H1 (cell line): Measurements from ENCODE around the gene ARHGAP5. TPM values are rescaled to one million over a fixed set of nuclear protein-coding genes. Genes with fewer than 3 reads are reported as not detected.

ENCODE experiments used
- CTCF ChIA-PET: fragments of 300-600 bp; sonication (Branson Sonifier 250); formaldehyde crosslinking; loops from one replicate; lab custom pipeline; 2021; ENCODE audit not compliant: partially characterized antibody; lab: Charles Lee
- POLR2A ChIA-PET: fragments of 300-600 bp; sonication (Branson Sonifier 250); formaldehyde crosslinking; loops from one replicate; lab custom pipeline; 2021; ENCODE audit warnings: inconsistent platforms; ENCODE audit not compliant: partially characterized antibody; lab: Charles Lee
- DNase-seq, 2 experiments: peaks; one replicate each; pipeline versions ENCODE4 v3.0.0 to v3.0.0-alpha.2; 2010 to 2022; ENCODE audit warnings: low spot score in 2 of 2, low read depth in 1 of 2, mixed read lengths in 1 of 2
- FAIRE-seq: peaks from 2 replicates; lab custom pipeline; 2011; peaks lifted over from hg19 to GRCh38; lab: Jason Lieb, UNC
- H2AFZ ChIP-seq: 2 replicates; pipeline ENCODE4 v1.8.1; 2012; ENCODE audit warnings: low read length, inconsistent platforms
- H2AK5ac ChIP-seq: 2 replicates; pipeline ENCODE4 v1.6.1; 2013; ENCODE audit warnings: low read depth, low read length
- H2BK120ac ChIP-seq: replicated peaks from 2 replicates; pipeline ENCODE3; 2013; ENCODE audit warnings: low read depth, low read length, inconsistent platforms
- H2BK12ac ChIP-seq: 2 replicates; pipeline ENCODE4 v1.6.1; 2013; ENCODE audit warnings: low read depth, low read length
- H2BK15ac ChIP-seq: 2 replicates; pipeline ENCODE4 v1.6.1; 2013; ENCODE audit warnings: low read length
- H2BK20ac ChIP-seq: 2 replicates; pipeline ENCODE4 v1.6.1; 2013; ENCODE audit warnings: low read length
- H2BK5ac ChIP-seq: 2 replicates; pipeline ENCODE4 v1.6.1; 2013; ENCODE audit warnings: low read depth, low read length
- H3K14ac ChIP-seq: 2 replicates; pipeline ENCODE4 v1.6.1; 2013; ENCODE audit warnings: inconsistent platforms; ENCODE audit not compliant: insufficient read length
- H3K18ac ChIP-seq: 2 replicates; pipeline ENCODE4 v1.6.1; 2013; ENCODE audit warnings: low read length; ENCODE audit errors: extremely low read depth
- H3K23ac ChIP-seq: 2 replicates; pipeline ENCODE4 v1.6.1; 2013; ENCODE audit warnings: inconsistent platforms; ENCODE audit not compliant: insufficient read length
- H3K23me2 ChIP-seq: 2 replicates; pipeline ENCODE4 v1.6.1; 2013; ENCODE audit warnings: low read depth, low read length
- H3K27ac ChIP-seq: 2 replicates; pipeline ENCODE4 v1.6.1; 2011; ENCODE audit warnings: low read depth, low read length, inconsistent platforms
- H3K27me3 ChIP-seq, 4 experiments: replicated peaks in 1 of 4; 1 replicate in 1 of 4; 2 replicates in 3 of 4; pipeline versions ENCODE4 v1.6.1 to v1.8.1; 2011 to 2013; ENCODE audit warnings: low read length in 3 of 4, mild to moderate bottlenecking in 3 of 4, inconsistent platforms in 2 of 4, mixed read lengths in 2 of 4, moderate library complexity in 1 of 4; ENCODE audit not compliant: control insufficient read depth in 3 of 4, insufficient read depth in 3 of 4; ENCODE audit errors: extremely low read depth in 1 of 4
- H3K36me3 ChIP-seq, 4 experiments: 2 replicates each; pipeline versions ENCODE4 v1.6.1 to v1.8.1; 2011 to 2013; ENCODE audit warnings: mild to moderate bottlenecking in 4 of 4, low read length in 3 of 4, moderate library complexity in 2 of 4, control low read depth in 1 of 4, inconsistent platforms in 1 of 4; ENCODE audit not compliant: insufficient read depth in 4 of 4, control insufficient read depth in 2 of 4
- H3K4ac ChIP-seq: replicated peaks from 2 replicates; pipeline ENCODE3; 2013; ENCODE audit warnings: low read length, low read depth, mixed read lengths, inconsistent platforms; ENCODE audit not compliant: insufficient read length
- H3K4me1 ChIP-seq, 4 experiments: replicated peaks in 1 of 4; 1 replicate in 1 of 4; 2 replicates in 3 of 4; pipeline versions ENCODE4 v1.6.1 to v1.8.1; 2011 to 2013; ENCODE audit warnings: low read length in 3 of 4, inconsistent platforms in 2 of 4, mixed read lengths in 1 of 4; ENCODE audit not compliant: insufficient read depth in 4 of 4, control insufficient read depth in 3 of 4
- H3K4me2 ChIP-seq, 2 experiments: 2 replicates each; pipeline versions ENCODE4 v1.6.1 to v1.8.1; 2011 to 2013; ENCODE audit warnings: low read depth in 2 of 2, low read length in 2 of 2, control low read depth in 1 of 2, inconsistent platforms in 1 of 2, mild to moderate bottlenecking in 1 of 2; ENCODE audit not compliant: insufficient read depth in 1 of 2
- H3K4me3 ChIP-seq, 4 experiments: fragments of 200-600, 300-600 bp in 1 of 4; sonication (generic), shearing (Covaris generic), sonication (Bioruptor Twin) in 1 of 4; 2 replicates each; pipeline versions ENCODE4 v1.5.1 to v1.8.1; 2011 to 2016; ENCODE audit warnings: low read length in 4 of 4, low read depth in 3 of 4, control low read depth in 2 of 4, inconsistent platforms in 2 of 4, mild to moderate bottlenecking in 2 of 4, mixed read lengths in 1 of 4, moderate library complexity in 1 of 4; ENCODE audit not compliant: insufficient read depth in 2 of 4; ENCODE audit errors: extremely low read depth in 1 of 4
- H3K56ac ChIP-seq: replicated peaks from 2 replicates; pipeline ENCODE3; 2013; ENCODE audit warnings: low read depth, mild to moderate bottlenecking, mixed read lengths, low read length, inconsistent platforms; ENCODE audit not compliant: insufficient read length
- H3K79me1 ChIP-seq: 2 replicates; pipeline ENCODE4 v1.6.1; 2013; ENCODE audit warnings: low read depth, low read length, control low read depth
- H3K79me2 ChIP-seq, 2 experiments: 2 replicates each; pipeline versions ENCODE4 v1.6.1 to v1.8.1; 2012 to 2013; ENCODE audit warnings: low read length in 2 of 2, mild to moderate bottlenecking in 2 of 2, inconsistent platforms in 1 of 2; ENCODE audit not compliant: insufficient read depth in 2 of 2, control insufficient read depth in 1 of 2
- H3K9ac ChIP-seq, 4 experiments: replicated peaks in 1 of 4; 1 replicate in 1 of 4; 2 replicates in 3 of 4; pipeline versions ENCODE4 v1.6.1 to v1.8.1; 2011 to 2013; ENCODE audit warnings: low read depth in 3 of 4, low read length in 3 of 4, control low read depth in 2 of 4, mild to moderate bottlenecking in 2 of 4, moderate library complexity in 2 of 4, inconsistent platforms in 1 of 4; ENCODE audit errors: extremely low read depth in 1 of 4
- H3K9me3 ChIP-seq, 2 experiments: 2 replicates each; pipeline versions ENCODE4 v1.6.1 to v1.8.1; 2012 to 2013; ENCODE audit warnings: mild to moderate bottlenecking in 2 of 2, moderate library complexity in 2 of 2, control low read depth in 1 of 2, inconsistent platforms in 1 of 2, low read depth in 1 of 2, low read length in 1 of 2, mixed read lengths in 1 of 2; ENCODE audit not compliant: insufficient read depth in 2 of 2
- H4K20me1 ChIP-seq, 2 experiments: replicated peaks in 1 of 2; 2 replicates each; pipeline versions ENCODE3 to v1.8.1; 2011 to 2013; ENCODE audit warnings: inconsistent platforms in 2 of 2, low read length in 2 of 2, mild to moderate bottlenecking in 1 of 2; ENCODE audit not compliant: insufficient read depth in 2 of 2, control insufficient read depth in 1 of 2
- H4K5ac ChIP-seq: 2 replicates; pipeline ENCODE4 v1.6.1; 2013; ENCODE audit warnings: low read length, low read depth, mixed read lengths, inconsistent platforms; ENCODE audit not compliant: insufficient read length
- H4K8ac ChIP-seq: 2 replicates; pipeline ENCODE4 v1.8.0; 2013; ENCODE audit warnings: mild to moderate bottlenecking, moderate library complexity, low read length, inconsistent platforms; ENCODE audit not compliant: insufficient read depth; ENCODE audit errors: extremely low read depth
- H4K91ac ChIP-seq: replicated peaks from 2 replicates; pipeline ENCODE3; 2013; ENCODE audit warnings: low read length, mixed read lengths, inconsistent platforms; ENCODE audit not compliant: insufficient read length
- ASH2L ChIP-seq: fragments of 200-600, 300-600 bp; sonication (generic); IDR thresholded peaks from one replicate; pipeline ENCODE4 v1.7.1; 2017; ENCODE audit warnings: low read length
- CBX5 ChIP-seq: fragments of 300-800, 300-1000 bp; sonication (generic); IDR thresholded peaks from 2 replicates; pipeline ENCODE4 v1.7.1; 2016; ENCODE audit warnings: antibody characterized with exemption, low read length, low read depth
- CHD1 ChIP-seq: IDR thresholded peaks from 2 replicates; pipeline ENCODE4 v1.6.1; 2012; ENCODE audit warnings: low read depth, low read length, improper control_type of control experiment
- CTBP2 ChIP-seq: IDR thresholded peaks from 2 replicates; pipeline ENCODE4 v1.7.0; 2011; ENCODE audit warnings: borderline replicate concordance, mild to moderate bottlenecking, moderate library complexity, mixed read lengths, low read length; ENCODE audit not compliant: insufficient read depth, insufficient read length
- GABPA ChIP-seq: IDR thresholded peaks from 2 replicates; pipeline ENCODE4 v1.6.1; 2011; ENCODE audit warnings: mild to moderate bottlenecking, low read length, moderate library complexity, borderline replicate concordance; ENCODE audit not compliant: insufficient read depth
- GTF2F1 ChIP-seq: IDR thresholded peaks from 2 replicates; pipeline ENCODE4 v1.6.1; 2012; ENCODE audit warnings: low read depth, low read length, improper control_type of control experiment, borderline replicate concordance
- JUN ChIP-seq: IDR thresholded peaks from 2 replicates; pipeline ENCODE4 v1.6.1; 2011; ENCODE audit warnings: low read depth, mild to moderate bottlenecking, improper control_type of control experiment, low read length
- KDM1A ChIP-seq: fragments of 200-600, 300-600 bp; sonication (generic); IDR thresholded peaks from 2 replicates; pipeline ENCODE4 v1.7.1; 2016; ENCODE audit warnings: mild to moderate bottlenecking, low read length, borderline replicate concordance
- NRF1 ChIP-seq: IDR thresholded peaks from 2 replicates; pipeline ENCODE4 v1.6.1; 2011; ENCODE audit warnings: mild to moderate bottlenecking, low read depth, low read length, improper control_type of control experiment
- POU5F1 ChIP-seq: IDR thresholded peaks from 2 replicates; pipeline ENCODE4 v1.6.1; 2011; ENCODE audit warnings: low read depth, mild to moderate bottlenecking, low read length, moderate library complexity
- RAD21 ChIP-seq, 2 experiments: IDR thresholded peaks in 1 of 2; conservative IDR thresholded peaks in 1 of 2; 2 replicates each; pipeline ENCODE4 v1.6.1; 2011; ENCODE audit warnings: low read depth in 2 of 2, low read length in 2 of 2, improper control_type of control experiment in 1 of 2, inconsistent platforms in 1 of 2, mild to moderate bottlenecking in 1 of 2, moderate library complexity in 1 of 2
- SIRT6 ChIP-seq: IDR thresholded peaks from one replicate; pipeline ENCODE4 v1.7.1; 2012; ENCODE audit warnings: low read length, inconsistent platforms
- SP1 ChIP-seq: IDR thresholded peaks from 2 replicates; pipeline ENCODE4 v1.6.1; 2011; ENCODE audit warnings: low read depth, low read length
- SP4 ChIP-seq: IDR thresholded peaks from 2 replicates; pipeline ENCODE4 v1.6.1; 2012; ENCODE audit warnings: low read length, inconsistent platforms
- USF2 ChIP-seq: IDR thresholded peaks from 2 replicates; pipeline ENCODE4 v1.6.1; 2011; ENCODE audit warnings: low read length, improper control_type of control experiment
- polyA plus RNA-seq, 7 experiments: library from polyadenylated mRNA; depleted of rRNA in 3 of 7; stranded (reverse) in 5 of 7; unstranded in 2 of 7; fragments of >200 nt in 5 of 7; fragments of 200-250 nt in 2 of 7; gene quantifications; 1 replicate in 5 of 7; 2 replicates in 1 of 7; 4 replicates in 1 of 7; pipeline versions ENCODE4 v1.2.1 to v1.2.3, GENCODE V29; 2011 to 2013; ENCODE audit warnings: missing spikeins in 2 of 7, mixed read lengths in 2 of 7
- total RNA-seq: library from RNA; stranded (reverse); fragmentation: NEBNext Ultra II Directional; extraction: Animal tissue kit (Norgen Biotek cat#: 25700); gene quantifications from 2 replicates; pipeline ENCODE4 v1.2.1, GENCODE V29; 2021

ARHGAP5 gene
- total and polyA plus RNA-seq, 2 of the 8 experiments (the other 6 are each of a cell fraction or from before 2014, with no cell fraction given): 7.8 to 77.3 TPM

- no peaks in the 10 kb centered on the region; the same call in 1 of the 2 replicates for H3K79me1 ChIP-seq
- H3K27me3 ChIP-seq: no peaks in the 10 kb centered on the region
- H4K8ac ChIP-seq: no peak overlapping the region
- H4K20me1 ChIP-seq: peaks cover 3 to 12% of the 10 kb centered on the region in 2 experiments
- no peaks in the 10 kb centered on the region for H3K36me3 ChIP-seq
- H3K56ac ChIP-seq: no peak overlapping the region
- H3K4me2 ChIP-seq: no peak overlapping the region
- no peak overlapping the region for H2BK120ac ChIP-seq
- no peak overlapping the region for H2BK15ac ChIP-seq
- no peak overlapping the region for H3K23ac ChIP-seq
- H3K23me2 ChIP-seq: no peaks in the 10 kb centered on the region; the same call in 1 of the 2 replicates
- DNase-seq (no peak), FAIRE-seq (no peak)
- H3K79me2 ChIP-seq: peaks cover 0 to 100% of the 10 kb centered on the region in 2 experiments; a peak in 3 of 4 replicates
- no peak overlapping the region for H2BK5ac ChIP-seq
- H2BK20ac ChIP-seq: no peak overlapping the region
- H2AK5ac ChIP-seq: no peak overlapping the region
- no peak overlapping the region for H2BK12ac ChIP-seq
- ChIA-PET POLR2A (no interaction called here), CTCF (no interaction called here)
- no peak overlapping the region for H2AFZ ChIP-seq
- H3K14ac ChIP-seq: no peak overlapping the region
- no peak overlapping the region for H4K5ac ChIP-seq
- H4K91ac ChIP-seq: no peak overlapping the region
- no peaks in the 10 kb centered on the region for H3K9me3 ChIP-seq
- peaks cover 0 to 8% (median 0%) of the 10 kb centered on the region in 4 experiments; a peak in 1 of 7 replicates for H3K4me1 ChIP-seq
- H3K18ac ChIP-seq: no peak overlapping the region
- no peak overlapping the region for H3K27ac ChIP-seq
- no peak overlapping the region for H3K9ac ChIP-seq
- H3K4ac ChIP-seq: no peak overlapping the region
- no peak overlapping the region for H3K4me3 ChIP-seq
- TF ChIP-seq SIRT6 (no peak), JUN (no peak), CHD1 (no peak), GTF2F1 (no peak), ASH2L (no peak), RAD21 (IDR thresholded peaks at IDR 0.05 in 1 of 2, conservative IDR thresholded peaks at IDR 0.05 in 1 of 2; ENCODE audit: low read depth in 2 of 2, low read length in 2 of 2) (no peak), SP4 (no peak), NRF1 (no peak), POU5F1 (no peak), GABPA (no peak), USF2 (no peak), KDM1A (no peak), CBX5 (no peak), CTBP2 (no peak), SP1 (no peak)
Observed at GRCh38 chr14:32083789-32084188, 6.7 kb downstream of the ARHGAP5 start.
